Renal pelvis (tissue), 4 donors: Measurements from ENCODE around the gene MXD4. TPM values are rescaled to one million over a fixed set of nuclear protein-coding genes. Genes with fewer than 3 reads are reported as not detected.

Experiments used
- DNase-seq: peaks from one replicate; pipeline ENCODE4 v3.0.0-alpha.2; 2013
- polyA plus RNA-seq, 3 donors: library from polyadenylated mRNA; unstranded; fragments of 120-200 nt; gene quantifications; one replicate each; pipeline ENCODE4 v1.2.1, GENCODE V29; 2013; ENCODE audit not compliant: insufficient read length in 3 of 3

MXD4 gene
- polyA plus RNA-seq, 3 donors = 68.4 to 76.6 (median 76.2) TPM

GRCh38 chr4:2266181-2266580 lies 4.3 kb upstream of the MXD4 start:
- no peak for DNase-seq

GRCh38 chr4:2265113-2266110 lies 3.5 kb upstream of the MXD4 start:
- no peak for DNase-seq

GRCh38 chr4:2264481-2265041 lies 2.7 kb upstream of the MXD4 start:
- no peak for DNase-seq

GRCh38 chr4:2263926-2264321 lies 2.0 kb upstream of the MXD4 start:
- DNase-seq = no peak

GRCh38 chr4:2262944-2263250 lies 988 bp upstream of the MXD4 start:
- no peak for DNase-seq

- DNase-seq = peak; percentile 99
Measured at GRCh38 chr4:2262145-2262943, 435 bp upstream of the MXD4 start.

GRCh38 chr4:2261110-2261852 lies 628 bp downstream of the MXD4 start:
- no peak for DNase-seq

GRCh38 chr4:2260344-2261109 lies 1.4 kb downstream of the MXD4 start:
- DNase-seq = no peak

GRCh38 chr4:2259541-2260343 lies 2.2 kb downstream of the MXD4 start:
- no peak for DNase-seq

GRCh38 chr4:2259036-2259540 lies 2.8 kb downstream of the MXD4 start:
- DNase-seq = no peak

GRCh38 chr4:2258091-2259035 lies 3.5 kb downstream of the MXD4 start:
- DNase-seq = no peak

- DNase-seq = no peak
Measured at GRCh38 chr4:2257361-2258081, 4.4 kb downstream of the MXD4 start.

GRCh38 chr4:2256781-2257191 lies 5.1 kb downstream of the MXD4 start:
- no peak for DNase-seq

GRCh38 chr4:2256156-2256731 lies 5.7 kb downstream of the MXD4 start:
- no peak for DNase-seq

- DNase-seq = no peak
Measured at GRCh38 chr4:2255501-2256155, 6.3 kb downstream of the MXD4 start.

GRCh38 chr4:2254665-2255500 lies 7.0 kb downstream of the MXD4 start:
- no peak for DNase-seq
